Measurements from ENCODE around the gene MKKS.

DNA sequence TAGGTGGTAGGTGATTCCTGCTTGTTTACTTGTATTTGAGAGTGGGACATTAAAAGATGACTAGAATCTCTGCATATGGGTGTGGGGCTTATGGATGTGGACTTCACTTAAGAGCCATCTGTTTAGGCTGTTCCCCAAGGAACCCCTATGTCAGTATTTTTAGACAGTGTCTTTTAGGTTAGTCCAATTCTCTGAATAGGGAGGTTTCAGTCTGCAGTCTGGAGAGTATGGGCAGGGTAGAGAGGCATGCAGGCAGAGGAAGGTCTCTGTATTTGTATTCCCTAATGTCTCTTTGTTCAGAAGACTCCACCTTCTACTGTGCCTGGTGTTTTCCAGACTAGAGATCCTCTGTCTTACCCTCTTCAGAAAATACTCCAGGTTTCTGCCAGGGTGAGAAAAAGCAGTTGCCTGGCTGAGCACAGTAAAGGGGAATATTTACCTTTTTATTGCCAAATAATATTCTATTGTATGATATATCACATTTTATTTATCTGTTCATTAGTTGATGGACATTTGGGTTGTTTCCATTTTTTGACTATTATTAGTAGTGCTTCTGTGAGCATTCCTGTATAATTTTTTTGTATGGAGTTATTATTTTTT is 20.2 kb upstream of the MKKS start:
- no peak for TF ChIP-seq EZH2 (IDR thresholded peaks at IDR 0.05)
- TF ChIP-seq, protein P1, sequence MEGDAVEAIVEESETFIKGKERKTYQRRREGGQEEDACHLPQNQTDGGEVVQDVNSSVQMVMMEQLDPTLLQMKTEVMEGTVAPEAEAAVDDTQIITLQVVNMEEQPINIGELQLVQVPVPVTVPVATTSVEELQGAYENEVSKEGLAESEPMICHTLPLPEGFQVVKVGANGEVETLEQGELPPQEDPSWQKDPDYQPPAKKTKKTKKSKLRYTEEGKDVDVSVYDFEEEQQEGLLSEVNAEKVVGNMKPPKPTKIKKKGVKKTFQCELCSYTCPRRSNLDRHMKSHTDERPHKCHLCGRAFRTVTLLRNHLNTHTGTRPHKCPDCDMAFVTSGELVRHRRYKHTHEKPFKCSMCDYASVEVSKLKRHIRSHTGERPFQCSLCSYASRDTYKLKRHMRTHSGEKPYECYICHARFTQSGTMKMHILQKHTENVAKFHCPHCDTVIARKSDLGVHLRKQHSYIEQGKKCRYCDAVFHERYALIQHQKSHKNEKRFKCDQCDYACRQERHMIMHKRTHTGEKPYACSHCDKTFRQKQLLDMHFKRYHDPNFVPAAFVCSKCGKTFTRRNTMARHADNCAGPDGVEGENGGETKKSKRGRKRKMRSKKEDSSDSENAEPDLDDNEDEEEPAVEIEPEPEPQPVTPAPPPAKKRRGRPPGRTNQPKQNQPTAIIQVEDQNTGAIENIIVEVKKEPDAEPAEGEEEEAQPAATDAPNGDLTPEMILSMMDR (IDR thresholded peaks at IDR 0.05): no peak
